Prostate gland (tissue), 2 donors: ENCODE results near the gene TXLNG. TPM values are rescaled to one million over a fixed set of nuclear protein-coding genes. Genes with fewer than 3 reads are reported as not detected.

Source experiments
- DNase-seq: peaks from one replicate; pipeline ENCODE4 v3.0.0-alpha.2; 2019; ENCODE audit warnings: low spot score
- H3K27ac ChIP-seq, 2 donors: fragments of 200-600 bp; sonication (generic); 2 replicates each; pipeline ENCODE4 v1.5.1; 2017 to 2019
- H3K27me3 ChIP-seq: fragments of 200-600 bp; sonication (generic); replicated peaks from 2 replicates; pipeline ENCODE4 v1.5.1; 2019; ENCODE audit not compliant: insufficient read depth
- H3K36me3 ChIP-seq, 2 donors: fragments of 200-600 bp; sonication (generic); 1 replicate in 1 of 2; 2 replicates in 1 of 2; pipeline versions ENCODE4 v1.5.1 to v1.8.1; 2017 to 2019
- H3K4me1 ChIP-seq: fragments of 200-600 bp; sonication (generic); replicated peaks from 2 replicates; pipeline ENCODE4 v1.5.1; 2019
- H3K4me3 ChIP-seq, 2 donors: fragments of 200-600 bp; sonication (generic); 2 replicates each; pipeline ENCODE4 v1.5.1; 2017 to 2019
- H3K9me3 ChIP-seq: fragments of 200-600 bp; sonication (generic); 2 replicates; pipeline ENCODE4 v1.5.1; 2017
- CTCF ChIP-seq, 4 experiments: fragments of 200-600 bp in 2 of 4; fragments of 450-650 bp in 2 of 4; sonication (generic) in 2 of 4; IDR thresholded peaks; 1 replicate in 3 of 4; 2 replicates in 1 of 4; pipeline ENCODE4 v1.5.1; 2016 to 2019; ENCODE audit warnings: antibody characterized with exemption in 4 of 4, mild to moderate bottlenecking in 2 of 4, moderate library complexity in 2 of 4
- POLR2A ChIP-seq: fragments of 450-650 bp; IDR thresholded peaks from one replicate; pipeline ENCODE4 v1.6.1; 2016; ENCODE audit warnings: antibody characterized with exemption, mild to moderate bottlenecking
- POLR2AphosphoS5 ChIP-seq: sonication (generic); formaldehyde crosslinking; IDR thresholded peaks from one replicate; pipeline ENCODE4 v1.6.1; 2017; ENCODE audit warnings: antibody characterized with exemption
- WGBS: methylation state at CpG from one replicate; pipeline ENCODE4 v1.1.5; 2018; 5-methylcytosine and 5-hydroxymethylcytosine counted together
- intact Hi-C: fragments of 100-400 bp; cut with DNase I; formaldehyde crosslinking; loops from one replicate; pipeline ENCODE4 v1.14.2; 2022
- total RNA-seq, 2 donors: library from RNA; depleted of rRNA; stranded (reverse); fragments of >200 nt; gene quantifications; one replicate each; pipeline ENCODE4 v1.1.0, GENCODE V29; 2016

TXLNG gene
- total RNA-seq, 2 donors from 2014 or later, result 8.6 to 12.8 TPM

- WGBS, result 46% methylated on average over 3 of the region's 3 CpGs
- Histone ChIP-seq H3K27ac (no peak overlapping the region), H3K4me3 (no peak overlapping the region), H3K27me3 (no peaks in the 10 kb centered on the region), H3K9me3 (no peaks in the 10 kb centered on the region), H3K36me3 (no peaks in the 10 kb centered on the region), H3K4me1 (no peaks in the 10 kb centered on the region)
- intact Hi-C loops, result no loop called here
- TF ChIP-seq CTCF (IDR thresholded peaks at IDR 0.05) (no peak), POLR2A (no peak), POLR2AphosphoS5 (no peak)
- DNase-seq, result no peak
Measured at GRCh38 chrX:16842684-16843083, 56.4 kb downstream of the TXLNG start.

GRCh38 chrX:16843208-16843909 lies 57.1 kb downstream of the TXLNG start:
- Histone ChIP-seq H3K9me3 (no peaks in the 10 kb centered on the region), H3K4me3 (no peak overlapping the region), H3K36me3 (no peaks in the 10 kb centered on the region), H3K27me3 (no peaks in the 10 kb centered on the region), H3K4me1 (no peaks in the 10 kb centered on the region), H3K27ac (no peak overlapping the region)
- no peak for DNase-seq
- 12% methylated on average over 3 of the region's 3 CpGs for WGBS
- intact Hi-C loops, result no loop called here
- no peak for TF ChIP-seq CTCF (IDR thresholded peaks at IDR 0.05)
- no peak for TF ChIP-seq POLR2A
- no peak for TF ChIP-seq POLR2AphosphoS5

- intact Hi-C loops, result no loop called here
- DNase-seq, result no peak
- TF ChIP-seq POLR2A (no peak), POLR2AphosphoS5 (no peak), CTCF (IDR thresholded peaks at IDR 0.05) (no peak)
Measured at GRCh38 chrX:16845686-16846085, 59.4 kb downstream of the TXLNG start.

GRCh38 chrX:16848541-16848940 lies 62.3 kb downstream of the TXLNG start:
- Histone ChIP-seq H3K36me3 (no peaks in the 10 kb centered on the region), H3K27ac (no peak overlapping the region), H3K27me3 (no peaks in the 10 kb centered on the region), H3K9me3 (no peaks in the 10 kb centered on the region), H3K4me3 (no peak overlapping the region), H3K4me1 (no peaks in the 10 kb centered on the region)
- intact Hi-C loops, result no loop called here
- no peak for DNase-seq
- TF ChIP-seq POLR2A (no peak), CTCF (IDR thresholded peaks at IDR 0.05) (no peak), POLR2AphosphoS5 (no peak)
- WGBS, result 26% methylated on average over 6 of the region's 6 CpGs

More at GRCh38 chrX:16845686-16846085, 59.4 kb downstream of the TXLNG start:
- H3K36me3 ChIP-seq, result no peaks in the 10 kb centered on the region
- no peak overlapping the region for H3K4me3 ChIP-seq
- no peaks in the 10 kb centered on the region for H3K27me3 ChIP-seq
- no peaks in the 10 kb centered on the region for H3K4me1 ChIP-seq
- no peak overlapping the region for H3K27ac ChIP-seq
- no peaks in the 10 kb centered on the region for H3K9me3 ChIP-seq
- WGBS, result 33% methylated on average over 2 of the region's 2 CpGs

GRCh38 chrX:16851421-16851820 lies 65.2 kb downstream of the TXLNG start:
- intact Hi-C loops, result no loop called here
- 24% methylated on average over 1 of the region's 1 CpG for WGBS

More at GRCh38 chrX:16851421-16851820, 65.2 kb downstream of the TXLNG start:
- Histone ChIP-seq H3K36me3 (no peaks in the 10 kb centered on the region), H3K27ac (no peak overlapping the region), H3K4me3 (no peak overlapping the region), H3K9me3 (no peaks in the 10 kb centered on the region), H3K4me1 (no peaks in the 10 kb centered on the region), H3K27me3 (no peaks in the 10 kb centered on the region)
- TF ChIP-seq POLR2AphosphoS5, result no peak
- no peak for TF ChIP-seq CTCF (IDR thresholded peaks at IDR 0.05)
- TF ChIP-seq POLR2A, result no peak
- no peak for DNase-seq
